ENCODE results near the gene ARFGAP2.
"Not testable (repeated sequence)": the region's sequence is repeated elsewhere in the genome, so short reads cannot be mapped to it uniquely, and the experiment has no call there.

The ARFGAP2 gene

DNA sequence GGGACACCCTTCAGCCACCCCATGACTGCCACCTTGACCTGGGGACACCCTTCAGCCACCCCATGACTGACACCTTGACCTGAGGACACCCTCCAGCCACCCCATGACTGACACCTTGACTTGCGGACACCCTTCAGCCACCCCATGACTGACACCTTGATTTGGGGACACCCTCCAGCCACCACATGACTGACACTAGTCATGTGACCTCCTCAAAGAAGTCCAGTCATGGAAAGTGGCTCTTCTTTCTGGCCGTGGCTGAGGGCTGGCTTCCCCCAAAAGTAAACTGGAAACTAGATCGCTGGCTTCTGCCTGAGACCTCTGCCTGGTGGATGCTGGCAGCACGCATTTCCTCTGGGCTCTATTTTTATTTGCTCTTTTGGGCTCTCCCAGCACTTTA is 28.4 kb downstream of the ARFGAP2 start:
- DNase-seq (ENCODE audit: low read depth): no peak

DNA sequence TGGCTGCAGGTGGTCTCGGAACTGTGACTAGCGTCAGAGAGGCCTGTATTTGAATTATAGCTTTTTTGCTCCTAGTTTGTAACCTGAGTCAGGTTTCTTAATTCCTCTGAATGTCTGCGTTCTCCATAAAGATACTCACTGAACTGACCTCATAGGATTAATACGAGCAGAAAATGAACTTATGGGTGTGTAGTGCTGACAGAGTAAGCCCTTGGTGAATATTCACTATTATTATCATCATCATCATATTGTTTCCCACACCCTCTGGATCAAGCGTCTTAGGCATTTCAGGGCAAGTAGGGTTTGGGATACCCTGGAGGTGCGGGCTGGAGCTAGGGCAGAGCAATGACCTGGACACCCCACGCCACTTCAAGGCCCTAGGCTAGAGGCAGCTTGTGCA is 29.0 kb downstream of the ARFGAP2 start:
- DNase-seq (ENCODE audit: low read depth): no peak

DNA sequence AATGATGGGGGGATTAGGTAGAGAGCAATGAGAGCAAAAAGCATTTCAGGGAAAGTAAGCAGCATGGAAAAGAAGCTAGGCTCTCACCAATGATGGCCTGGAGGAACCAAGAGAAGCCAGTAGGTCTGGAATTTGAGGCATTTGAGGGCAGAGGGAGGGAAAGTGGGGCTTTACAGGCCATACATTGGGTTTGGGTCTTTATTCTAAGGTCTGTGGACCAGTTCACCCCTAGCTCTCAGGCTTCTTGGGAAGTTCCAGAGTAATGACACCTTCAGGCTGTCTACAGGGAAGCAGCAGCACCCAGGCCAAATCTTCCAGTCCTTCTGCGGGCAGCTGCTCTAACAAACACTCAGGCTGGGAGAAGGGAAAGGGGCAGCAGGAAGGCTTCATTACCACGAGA is 29.4 kb downstream of the ARFGAP2 start:
- DNase-seq (ENCODE audit: low read depth): no peak

DNA sequence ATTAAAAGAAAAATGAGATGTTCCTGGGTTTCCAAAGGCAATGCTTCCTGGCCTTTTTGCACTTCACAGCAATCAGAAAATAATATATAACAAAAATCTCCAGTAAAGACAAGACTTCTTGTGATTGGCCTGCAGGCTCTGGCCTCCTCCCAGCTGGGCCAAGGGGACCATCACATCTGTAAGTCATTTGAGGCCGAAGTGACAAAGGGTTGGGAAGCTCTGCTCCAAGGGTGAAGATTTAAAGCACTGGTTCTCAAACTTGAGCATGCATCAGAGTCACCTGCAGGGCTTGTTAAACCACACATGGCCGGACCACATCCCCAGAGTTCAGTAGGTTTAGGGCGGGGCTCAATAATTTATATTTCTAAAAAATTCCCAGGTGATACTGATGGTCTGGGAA is 32.1 kb downstream of the ARFGAP2 start:
- no peak for DNase-seq (ENCODE audit: low read depth)

DNA sequence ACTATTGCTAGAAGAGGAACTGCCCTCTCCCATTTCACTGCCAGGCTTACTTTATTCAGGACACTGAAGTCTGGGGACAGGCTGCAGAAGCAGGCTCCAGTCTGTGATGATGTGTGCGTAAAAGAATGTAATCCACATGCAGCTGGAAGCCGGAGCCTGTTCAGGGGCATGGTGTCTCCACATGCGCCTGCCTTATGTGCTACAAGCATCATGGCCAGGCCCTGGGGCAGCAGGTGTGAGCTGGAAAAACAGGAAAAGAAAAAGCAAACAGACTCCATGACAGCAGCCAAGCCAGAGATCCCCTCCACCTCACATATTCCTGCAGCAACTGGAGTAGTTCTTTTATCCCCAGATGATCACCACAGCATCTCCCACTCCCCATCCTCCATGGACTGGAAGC is 33.4 kb downstream of the ARFGAP2 start:
- DNase-seq (ENCODE audit: low read depth): no peak

DNA sequence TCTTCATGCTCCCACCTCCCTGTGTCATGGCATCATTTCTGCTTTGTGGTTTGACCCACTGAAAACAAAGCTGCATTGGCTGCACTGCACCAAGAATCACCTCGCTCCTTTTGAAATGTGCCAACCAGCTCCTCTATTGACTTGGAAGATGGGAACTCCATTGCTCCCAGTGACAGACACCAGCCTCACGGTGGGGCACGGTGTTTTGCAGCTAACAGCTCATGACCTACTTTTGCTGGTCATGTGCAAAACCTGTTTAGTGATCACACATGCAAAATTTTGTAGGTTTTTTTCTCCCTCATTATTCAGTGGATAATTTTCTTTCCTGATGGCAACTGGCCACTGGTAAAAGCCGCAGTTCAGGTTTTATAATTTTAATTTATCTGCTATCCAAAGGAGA is 36.8 kb downstream of the ARFGAP2 start:
- DNase-seq (ENCODE audit: low read depth): no peak

DNA sequence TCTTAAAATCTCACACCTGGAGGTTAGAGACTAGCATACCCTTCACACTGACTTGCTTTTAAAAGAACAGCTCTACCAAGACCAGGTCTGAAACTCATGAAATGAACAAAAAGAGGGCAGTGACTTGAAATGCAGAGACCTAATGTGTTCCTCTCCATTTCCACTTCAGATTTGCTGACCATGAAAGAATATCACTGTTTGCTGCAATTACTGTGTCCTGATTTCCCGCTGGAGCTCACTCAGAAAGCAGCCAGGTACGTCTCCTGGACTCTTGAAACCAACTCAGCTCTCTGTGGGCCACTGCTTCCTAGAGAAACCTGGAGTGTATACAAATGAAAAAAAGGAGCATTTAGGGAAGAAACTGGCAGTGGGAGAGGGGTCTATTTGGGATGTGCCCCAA is 39.2 kb downstream of the ARFGAP2 start:
- DNase-seq (ENCODE audit: low read depth): no peak

DNA sequence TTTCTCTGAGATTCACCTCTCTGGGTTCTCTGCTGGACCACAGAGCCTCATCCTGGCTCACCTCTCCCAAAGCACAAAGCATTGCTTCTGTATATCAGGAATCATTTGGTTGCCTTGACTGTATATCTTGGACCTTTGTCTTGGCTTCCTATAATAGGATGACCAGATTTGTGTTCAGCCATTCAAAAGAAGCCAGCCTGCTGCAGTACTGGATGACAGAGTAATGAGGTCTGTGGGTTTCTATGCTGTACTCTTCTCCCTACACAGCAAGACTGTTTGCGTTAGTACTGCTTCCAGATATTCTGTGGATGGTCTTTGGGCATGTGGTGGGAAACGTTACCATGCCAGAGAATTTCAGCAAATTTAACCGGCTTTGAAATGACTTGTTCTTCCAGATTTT is 39.8 kb downstream of the ARFGAP2 start:
- no peak for DNase-seq (ENCODE audit: low read depth)

DNA sequence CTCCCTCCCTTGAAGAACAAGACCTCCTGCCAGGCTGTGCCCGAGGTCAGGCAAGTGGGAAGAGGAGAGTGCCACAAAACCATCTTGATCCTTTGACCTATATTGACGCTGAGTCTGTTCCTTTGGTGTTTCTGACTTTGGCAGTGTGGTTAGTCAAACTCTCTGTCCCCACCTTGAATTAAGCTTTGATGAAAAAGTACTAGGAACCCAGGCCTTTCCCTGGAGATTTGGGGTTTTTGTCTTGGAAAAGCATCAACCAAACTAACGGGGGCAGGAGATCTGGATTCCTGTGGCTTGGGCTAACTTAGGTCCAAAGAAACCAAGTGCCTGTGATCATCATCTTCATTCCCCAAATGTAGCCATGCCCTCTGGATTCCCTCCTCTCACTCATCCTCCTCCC is 40.4 kb downstream of the ARFGAP2 start:
- no peak for DNase-seq (ENCODE audit: low read depth)

DNA sequence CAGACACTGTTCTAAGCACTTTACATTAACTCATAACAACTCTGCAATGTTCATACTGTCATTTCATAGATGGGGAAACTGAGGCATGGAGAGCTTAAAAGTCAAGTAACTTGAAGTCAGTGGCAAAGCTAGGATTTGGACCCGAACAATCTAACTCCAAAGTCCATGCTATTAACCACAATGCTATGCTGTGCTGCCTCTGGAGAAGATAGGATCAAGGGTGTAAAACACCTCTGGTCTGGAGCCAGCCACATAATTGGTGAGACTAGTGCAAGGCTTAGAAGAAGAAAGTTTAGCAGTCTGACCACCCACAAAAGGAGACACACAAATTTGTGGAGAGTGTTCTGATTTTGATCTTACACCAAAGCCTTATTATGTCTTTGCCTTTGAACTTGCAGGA is 43.7 kb downstream of the ARFGAP2 start:
- DNase-seq (ENCODE audit: low read depth): no peak

DNA sequence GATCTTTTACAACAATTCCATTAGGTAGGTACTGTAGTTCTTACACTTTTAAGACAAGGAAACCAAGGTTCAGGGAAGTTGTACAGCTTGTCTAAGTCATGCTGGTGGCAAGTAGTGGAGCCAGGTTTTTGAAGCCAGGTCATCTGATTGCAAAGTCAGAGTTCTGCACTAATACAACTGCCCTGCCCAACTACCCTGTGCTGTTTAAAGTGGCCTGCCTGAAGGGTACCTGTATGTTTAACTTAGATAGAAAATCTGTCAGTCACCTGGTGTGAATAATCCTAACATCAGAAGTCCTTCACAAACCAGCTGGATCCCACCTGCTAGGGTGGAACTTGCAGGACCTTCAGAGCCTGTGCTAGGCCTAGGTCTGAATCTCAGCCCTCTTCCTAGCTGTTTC is 44.2 kb downstream of the ARFGAP2 start:
- DNase-seq (ENCODE audit: low read depth): no peak

DNA sequence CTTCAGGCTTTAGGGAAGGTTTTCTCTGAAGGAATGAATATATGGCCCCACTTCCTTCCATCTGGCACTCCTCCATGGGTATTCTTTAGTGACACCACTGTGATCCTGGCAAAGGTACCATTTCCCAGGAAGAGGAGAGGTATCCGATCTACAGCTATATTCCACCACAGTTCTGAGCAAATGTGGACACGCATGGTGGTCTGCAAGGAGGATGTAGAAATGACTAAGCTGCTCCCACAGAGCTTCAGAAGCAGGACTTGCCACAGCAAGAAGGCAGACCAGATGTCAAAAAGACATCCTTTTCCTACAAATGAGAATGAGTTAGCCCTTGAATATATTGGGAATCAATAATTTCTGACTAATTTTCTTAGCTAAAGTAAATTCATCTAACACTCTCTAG is 45.5 kb downstream of the ARFGAP2 start:
- no peak for DNase-seq (ENCODE audit: low read depth)

DNA sequence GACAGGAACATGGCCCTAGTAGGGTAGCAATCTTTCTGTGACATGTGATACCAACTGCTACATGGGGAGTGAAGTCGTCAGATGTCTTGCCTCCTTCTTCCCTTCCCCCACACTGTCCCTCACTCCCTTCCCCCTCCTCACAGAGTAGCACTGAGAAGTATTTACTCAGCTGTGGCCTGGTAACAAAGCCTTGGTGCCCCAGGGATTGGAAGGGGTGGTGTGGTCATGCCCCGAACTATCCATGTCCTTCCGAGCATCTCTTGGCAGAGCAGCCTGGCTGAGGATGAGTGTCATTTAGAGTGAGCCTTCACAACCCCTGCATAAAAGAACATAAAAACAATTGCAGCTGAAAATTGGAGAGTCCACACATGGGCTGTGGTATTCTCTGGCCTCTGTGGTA is 46.1 kb downstream of the ARFGAP2 start:
- no peak for DNase-seq (ENCODE audit: low read depth)

DNA sequence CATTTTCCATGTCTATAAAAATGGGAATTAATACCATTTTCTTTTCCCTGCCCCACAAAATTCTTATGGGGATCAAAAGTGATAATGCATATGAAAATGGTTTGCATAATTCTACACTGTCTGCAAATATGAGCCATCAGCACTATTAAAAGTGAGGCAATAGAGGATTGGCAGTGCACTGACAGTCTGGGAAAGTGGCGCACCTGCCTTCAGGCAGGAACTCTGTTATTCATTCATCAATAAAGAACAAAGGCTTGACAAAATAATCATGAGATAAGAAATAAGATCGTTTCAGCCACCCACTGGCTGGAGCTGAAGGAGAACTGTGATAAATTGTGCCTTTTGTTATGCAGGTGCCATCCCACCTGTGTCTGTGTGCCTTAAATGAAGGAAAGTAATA is 49.5 kb downstream of the ARFGAP2 start:
- no peak for DNase-seq (ENCODE audit: low read depth)

DNA sequence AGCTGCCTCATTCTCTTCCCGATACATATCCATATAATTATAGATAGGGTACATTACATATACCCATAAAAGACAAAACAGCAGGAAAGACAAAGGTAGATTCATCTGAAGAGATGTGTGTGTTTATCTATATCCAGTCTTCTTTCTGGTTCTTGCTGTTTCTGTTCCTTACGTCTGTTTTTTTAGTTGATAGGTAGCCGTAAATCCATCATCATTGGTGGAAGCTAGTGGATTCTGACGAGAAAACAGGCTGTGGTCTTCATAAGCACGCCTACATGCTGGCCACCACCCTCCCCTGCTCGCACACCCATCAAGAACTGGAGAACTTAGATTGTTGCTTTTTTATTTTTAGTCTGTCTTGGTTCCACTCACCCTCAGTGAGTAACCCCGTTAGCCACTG is 51.6 kb downstream of the ARFGAP2 start:
- no peak for DNase-seq (ENCODE audit: low read depth)

DNA sequence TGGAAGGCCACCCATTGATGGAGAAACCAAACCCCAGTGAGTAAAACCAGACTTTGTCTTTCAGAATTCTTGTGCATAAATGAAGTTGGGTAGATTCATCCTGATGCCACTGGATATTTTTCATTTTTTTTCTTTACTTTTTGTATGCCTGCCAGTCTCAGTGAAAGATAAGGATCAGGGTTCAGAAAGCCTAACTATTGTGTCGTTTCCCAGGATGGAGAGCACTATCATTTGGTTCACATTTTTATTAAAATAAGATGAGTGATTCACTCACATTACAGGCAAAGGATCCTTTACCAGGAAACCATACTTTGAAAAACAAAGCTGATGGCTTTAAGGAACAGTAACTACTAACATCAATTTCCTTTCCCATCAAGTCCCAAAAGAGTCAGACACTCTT is 52.0 kb downstream of the ARFGAP2 start:
- DNase-seq (ENCODE audit: low read depth): no peak

DNA sequence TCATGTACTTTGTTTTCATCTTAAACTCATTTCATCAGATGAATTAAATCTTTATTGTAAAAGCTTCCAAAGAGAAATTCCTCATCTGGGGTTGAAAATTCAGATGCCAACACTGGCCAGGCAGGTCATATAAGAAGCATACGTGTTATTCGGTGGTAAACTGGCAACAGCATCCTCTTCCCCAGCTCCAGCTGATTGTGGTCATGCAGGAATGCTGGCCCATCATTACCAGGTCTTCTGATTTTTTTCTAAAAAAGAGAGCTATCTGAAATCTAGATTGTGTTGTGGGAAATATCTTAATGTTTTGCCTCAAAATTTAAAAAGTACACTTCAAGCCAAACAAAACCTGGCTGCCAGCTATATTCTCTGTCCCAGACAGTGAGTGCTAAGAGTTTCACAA is 53.6 kb downstream of the ARFGAP2 start:
- no peak for DNase-seq (ENCODE audit: low read depth)

DNA sequence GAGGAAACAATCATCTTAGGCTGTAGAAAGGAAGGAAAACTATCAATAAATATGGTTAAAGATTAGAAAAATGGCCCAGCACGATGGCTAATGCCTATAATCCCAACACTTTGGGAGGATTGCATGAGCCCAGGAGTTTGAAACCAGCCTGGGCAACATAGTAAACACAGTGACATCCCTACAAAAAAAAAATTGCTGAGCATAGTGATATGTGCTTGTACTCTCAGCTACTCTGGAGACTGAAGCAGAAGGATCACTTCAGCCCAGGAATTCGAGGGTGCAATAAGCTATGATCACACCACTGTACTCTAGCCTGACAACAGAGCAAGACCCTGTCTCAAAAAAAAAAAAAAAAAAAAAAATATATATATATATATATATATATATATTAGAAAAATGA is 54.9 kb downstream of the ARFGAP2 start:
- no peak for DNase-seq (ENCODE audit: low read depth)

DNA sequence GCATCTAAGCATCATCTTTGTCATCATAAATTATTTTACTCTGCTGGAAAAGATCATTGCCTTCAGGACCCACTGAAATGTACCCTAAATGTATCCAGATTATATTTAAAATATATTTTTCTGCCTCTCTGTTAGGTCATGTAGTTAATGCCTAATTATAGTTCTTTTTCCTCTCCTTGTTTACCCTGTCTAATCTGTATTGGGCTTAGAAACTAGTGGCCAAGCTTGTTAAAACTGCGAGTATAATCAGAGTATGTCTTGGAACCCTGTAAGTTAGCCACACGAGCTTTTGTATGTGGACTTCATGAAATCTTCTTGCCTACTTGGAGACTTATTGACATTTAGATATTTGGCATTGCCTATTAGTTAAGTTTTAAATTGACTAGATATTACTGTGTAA is 55.6 kb downstream of the ARFGAP2 start:
- no peak for DNase-seq (ENCODE audit: low read depth)

DNA sequence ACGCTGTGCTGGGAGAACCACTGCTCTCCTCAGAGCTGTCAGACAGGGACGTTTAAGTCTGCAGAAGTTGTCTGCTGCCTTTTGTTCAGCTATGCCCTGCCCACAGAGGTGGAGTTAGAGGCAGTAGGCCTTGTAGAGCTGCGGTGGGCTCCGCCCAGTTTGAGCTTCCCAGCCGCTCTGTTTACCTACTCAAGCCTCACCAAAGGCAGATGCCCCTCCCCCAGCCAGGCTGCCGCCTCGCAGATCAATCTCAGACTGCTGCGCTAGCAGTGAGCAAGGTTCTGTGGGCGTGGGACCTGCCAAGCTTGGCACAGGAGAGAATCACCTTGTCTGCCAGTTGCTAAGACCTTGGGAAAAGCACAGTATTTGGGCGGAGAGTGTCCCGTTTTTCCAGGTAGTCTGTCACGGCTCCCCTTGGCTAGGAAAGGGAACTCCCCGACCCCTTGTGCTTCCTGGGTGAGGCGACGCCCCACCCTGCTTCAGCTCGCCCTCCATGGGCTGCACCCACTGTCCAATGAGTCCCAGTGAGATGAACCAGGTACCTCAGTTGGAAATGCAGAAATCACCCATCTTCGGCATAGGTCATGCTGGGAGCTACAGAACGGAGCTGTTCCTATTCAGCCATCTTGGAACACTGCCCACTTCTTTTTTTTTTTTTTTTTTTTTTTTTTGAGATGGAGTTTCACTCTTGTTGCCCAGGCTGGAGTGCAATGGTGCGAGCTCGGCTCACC is 57.6 kb downstream of the ARFGAP2 start:
- not testable (repeated sequence) for DNase-seq (ENCODE audit: low read depth)

Data from stimulated activated CD8-positive, alpha-beta memory T cell treated with anti-CD3 and anti-CD28 coated beads, Interleukin-12 subunit alpha, Interleukin-12 subunit beta, amount 100 ng/mL, for 1 hour (primary cell).